GM12865 (cell line): ENCODE data around the gene ZNF579.

Source experiments
- DNase-seq: peaks from one replicate; pipeline ENCODE4 v3.0.0; 2010; ENCODE audit warnings: low read depth
- H3K4me3 ChIP-seq: 2 replicates; pipeline ENCODE4 v1.5.1; 2011; ENCODE audit warnings: mild to moderate bottlenecking, low read depth, low read length, control low read depth
- CTCF ChIP-seq: IDR thresholded peaks from 2 replicates; pipeline ENCODE4 v1.5.1; 2011; ENCODE audit warnings: low read length, control low read depth, low read depth, inconsistent platforms; ENCODE audit not compliant: insufficient read depth; ENCODE audit errors: missing control alignments

ZNF579 gene

GRCh38 chr19:55599468-55599841, 18.8 kb upstream of the ZNF579 start, which contains the start of gene FIZ1:
Gene FIZ1 (minus strand): TSS chr19:55599517. CDS start chr19:55597865, 1,652 bp downstream.
- peak within 1 kb of the TSS; percentile 82 for H3K4me3 ChIP-seq
- no peak for TF ChIP-seq CTCF
- DNase-seq: peak; percentile 99

GRCh38 chr19:55598719-55599467, 18.2 kb upstream of the ZNF579 start:
- peak overlapping the region; percentile 67 for H3K4me3 ChIP-seq
- DNase-seq: peak; percentile 96
- no peak for TF ChIP-seq CTCF

- H3K4me3 ChIP-seq: no peak overlapping the region
- no peak for TF ChIP-seq CTCF
- DNase-seq: no peak
Observed at GRCh38 chr19:55598034-55598433, 17.4 kb upstream of the ZNF579 start.

- DNase-seq: no peak
Observed at GRCh38 chr19:55597501-55597921, 16.9 kb upstream of the ZNF579 start.

GRCh38 chr19:55596304-55596703, 15.7 kb upstream of the ZNF579 start:
- TF ChIP-seq CTCF: no peak
- DNase-seq: no peak

More at GRCh38 chr19:55597501-55597921, 16.9 kb upstream of the ZNF579 start:
- no peak overlapping the region for H3K4me3 ChIP-seq
- no peak for TF ChIP-seq CTCF

GRCh38 chr19:55594996-55595545, 14.4 kb upstream of the ZNF579 start:
- no peak for TF ChIP-seq CTCF
- DNase-seq: no peak
- H3K4me3 ChIP-seq: no peak overlapping the region

More at GRCh38 chr19:55596304-55596703, 15.7 kb upstream of the ZNF579 start:
- no peak overlapping the region for H3K4me3 ChIP-seq
